Measurements from ENCODE around the gene MTSS2. TPM values are rescaled to one million over a fixed set of nuclear protein-coding genes. Genes with fewer than 3 reads are reported as not detected.
A peak's percentile ranks its signal among the peaks of the same experiment; 100 is the strongest.

Gene MTSS2
- total and polyA plus RNA-seq, 2 of the 4 experiments (the other 2 are of a cell fraction), result 9.1 to 86.2 TPM

DNA sequence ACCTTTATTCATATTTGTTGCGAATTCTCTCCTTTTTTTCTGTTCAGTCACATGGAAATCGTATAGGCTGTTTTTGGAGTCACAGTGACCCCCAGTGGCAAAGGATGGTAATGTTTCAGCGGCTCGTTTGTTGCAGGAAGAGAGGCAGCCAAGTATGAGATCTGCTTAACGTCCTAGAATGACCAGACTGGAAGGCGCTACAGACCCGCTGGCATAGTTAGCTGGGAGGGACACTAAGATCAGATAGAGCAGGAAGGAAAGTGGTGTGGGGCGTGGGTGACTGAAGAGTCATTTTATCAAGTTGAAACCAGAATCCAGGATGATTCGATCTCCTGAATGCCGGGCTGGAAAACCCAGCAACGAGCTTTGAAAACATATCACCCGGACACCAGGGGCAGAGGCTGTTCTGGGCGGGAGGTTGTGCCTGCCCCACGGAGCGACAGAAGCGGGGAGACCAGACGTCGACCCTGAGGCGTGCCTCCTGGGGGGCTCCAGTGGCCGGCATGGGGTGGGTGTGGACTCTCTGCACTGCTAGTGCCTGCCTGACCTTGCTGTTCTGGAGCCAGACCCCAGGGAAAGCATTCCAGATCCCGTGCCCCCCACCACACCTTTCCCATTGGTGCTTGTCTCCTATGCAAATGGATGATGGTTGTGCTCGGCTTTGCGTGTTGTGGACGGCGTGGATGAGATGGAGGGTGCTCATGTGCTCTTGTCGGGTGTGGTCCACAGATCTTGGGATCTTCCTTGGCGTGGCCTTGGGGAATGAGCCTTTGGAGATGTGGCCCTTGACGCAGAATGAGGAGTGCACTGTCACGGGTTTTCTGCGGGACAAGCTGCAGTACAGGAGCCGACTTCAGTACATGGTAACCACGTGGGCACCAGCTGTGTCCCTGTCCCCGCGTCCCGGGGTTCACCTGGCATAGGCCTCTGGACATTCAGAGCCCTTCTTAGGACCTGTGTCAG lies 31.8 kb downstream of the MTSS2 start:
- Histone ChIP-seq H4K91ac (ENCODE audit: insufficient read depth, low read depth, low read length) (no peak overlapping the region), H2BK20ac (ENCODE audit: low read depth, low read length) (peak overlapping the region; percentile 79; the same call in 1 of the 2 replicates), H4K5ac (ENCODE audit: low read depth, low read length) (peak overlapping the region; percentile 31; the same call in 1 of the 2 replicates), H3K4me3 (ENCODE audit: insufficient read depth, low read depth, low read length) (peak overlapping the region; percentile 16; the same call in 1 of the 2 replicates), H3K56ac (ENCODE audit: extremely low read depth, insufficient read depth, low read length) (no peak overlapping the region), H3K4me1 (ENCODE audit: control insufficient read depth, insufficient read depth, low read length) (peaks cover 3% of the 10 kb centered on the region), H3K4ac (ENCODE audit: low read depth, low read length) (peak overlapping the region; percentile 50; the same call in 1 of the 2 replicates), H2AK9ac (replicated peaks; ENCODE audit: low read depth, low read length, poor library complexity) (peak overlapping the region; percentile 89), H3K23ac (ENCODE audit: low read depth, low read length) (peak overlapping the region; percentile 72; the same call in 1 of the 2 replicates), H2AFZ (replicated peaks; ENCODE audit: low read length, poor library complexity) (peak overlapping the region; percentile 94), H3K36me3 (ENCODE audit: control insufficient read depth, insufficient read depth, low read length) (no peaks in the 10 kb centered on the region), H2BK15ac (ENCODE audit: low read depth, low read length) (peak overlapping the region; percentile 6; the same call in 1 of the 3 replicates), H3K4me2 (ENCODE audit: low read depth, low read length) (peak overlapping the region; percentile 91), H3K79me1 (ENCODE audit: low read depth in 1 of 2, low read length in 2 of 2) (no peaks in the 10 kb centered on the region), H3K9ac (ENCODE audit: low read depth, low read length) (peak overlapping the region; percentile 54), H3K27me3 (ENCODE audit: control insufficient read depth, insufficient read depth, low read length) (no peaks in the 10 kb centered on the region), H3K9me1 (ENCODE audit: insufficient read depth, low read length) (no peaks in the 10 kb centered on the region; the same call in 1 of the 2 replicates), H2AK5ac (ENCODE audit: low read depth, low read length) (peak overlapping the region; percentile 82), H4K20me1 (ENCODE audit: insufficient read depth, low read length) (no peaks in the 10 kb centered on the region), H4K8ac (ENCODE audit: low read depth in 2 of 2, low read length in 2 of 2) (peak overlapping the region in 1 of 2 experiments; percentile 87; a peak in 2 of 4 replicates), H2BK120ac (ENCODE audit: low read depth, low read length) (peak overlapping the region; percentile 81), H3K14ac (replicated peaks; ENCODE audit: low read depth, low read length) (peak overlapping the region; percentile 89; the same call in 1 of the 2 replicates), H2BK5ac (ENCODE audit: low read depth, low read length, poor library complexity, severe bottlenecking) (no peak overlapping the region), H3K27ac (ENCODE audit: insufficient read depth, low read length) (no peak overlapping the region), H3K9me3 (ENCODE audit: control insufficient read depth, insufficient read depth, low read length) (no peaks in the 10 kb centered on the region), H3K18ac (ENCODE audit: low read depth, low read length) (peak overlapping the region; percentile 51; the same call in 1 of the 2 replicates)
- intact Hi-C loops (cut with micrococcal nuclease), result loop anchor here (1.0 to 5.0 kb wide), 5 partner anchors 82 to 285 kb away; no protein-coding TSS in a partner anchor
- ATAC-seq (ENCODE audit: low read depth) (peak; percentile 88), DNase-seq (peak; percentile 78)
- TF ChIP-seq RAD21 (IDR thresholded peaks at IDR 0.05; ENCODE audit: low read length) (peak; percentile 98), RFX5 (IDR thresholded peaks at IDR 0.05; ENCODE audit: low read depth, low read length) (no peak), MXI1 (IDR thresholded peaks at IDR 0.05; ENCODE audit: borderline replicate concordance, low read depth, low read length) (no peak), BHLHE40 (IDR thresholded peaks at IDR 0.05; ENCODE audit: low read depth, low read length) (no peak), SMC3 (IDR thresholded peaks at IDR 0.05; ENCODE audit: low read depth, low read length) (peak; percentile 94), NFE2L2 (IDR thresholded peaks at IDR 0.05; ENCODE audit: low read depth, low read length) (0 out of 2 replicates have a peak, but pooled peaks have one; percentile 14), FOS (IDR thresholded peaks at IDR 0.05; ENCODE audit: low read depth, low read length) (no peak)
- TF ChIP-seq, protein P1, sequence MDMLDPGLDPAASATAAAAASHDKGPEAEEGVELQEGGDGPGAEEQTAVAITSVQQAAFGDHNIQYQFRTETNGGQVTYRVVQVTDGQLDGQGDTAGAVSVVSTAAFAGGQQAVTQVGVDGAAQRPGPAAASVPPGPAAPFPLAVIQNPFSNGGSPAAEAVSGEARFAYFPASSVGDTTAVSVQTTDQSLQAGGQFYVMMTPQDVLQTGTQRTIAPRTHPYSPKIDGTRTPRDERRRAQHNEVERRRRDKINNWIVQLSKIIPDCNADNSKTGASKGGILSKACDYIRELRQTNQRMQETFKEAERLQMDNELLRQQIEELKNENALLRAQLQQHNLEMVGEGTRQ (IDR thresholded peaks at IDR 0.05; ENCODE audit: low read depth, low read length), result peak; percentile 66; the same call in 1 of the 2 replicates
- TF ChIP-seq, protein P2, sequence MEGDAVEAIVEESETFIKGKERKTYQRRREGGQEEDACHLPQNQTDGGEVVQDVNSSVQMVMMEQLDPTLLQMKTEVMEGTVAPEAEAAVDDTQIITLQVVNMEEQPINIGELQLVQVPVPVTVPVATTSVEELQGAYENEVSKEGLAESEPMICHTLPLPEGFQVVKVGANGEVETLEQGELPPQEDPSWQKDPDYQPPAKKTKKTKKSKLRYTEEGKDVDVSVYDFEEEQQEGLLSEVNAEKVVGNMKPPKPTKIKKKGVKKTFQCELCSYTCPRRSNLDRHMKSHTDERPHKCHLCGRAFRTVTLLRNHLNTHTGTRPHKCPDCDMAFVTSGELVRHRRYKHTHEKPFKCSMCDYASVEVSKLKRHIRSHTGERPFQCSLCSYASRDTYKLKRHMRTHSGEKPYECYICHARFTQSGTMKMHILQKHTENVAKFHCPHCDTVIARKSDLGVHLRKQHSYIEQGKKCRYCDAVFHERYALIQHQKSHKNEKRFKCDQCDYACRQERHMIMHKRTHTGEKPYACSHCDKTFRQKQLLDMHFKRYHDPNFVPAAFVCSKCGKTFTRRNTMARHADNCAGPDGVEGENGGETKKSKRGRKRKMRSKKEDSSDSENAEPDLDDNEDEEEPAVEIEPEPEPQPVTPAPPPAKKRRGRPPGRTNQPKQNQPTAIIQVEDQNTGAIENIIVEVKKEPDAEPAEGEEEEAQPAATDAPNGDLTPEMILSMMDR (conservative IDR thresholded peaks at IDR 0.05; ENCODE audit: low read depth, low read length), result peak; percentile 97
- dilution Hi-C loops (cut with HindIII; ENCODE audit: low sequenced_read_pairs, unreplicated experiment), result no loop called here
- BruUV-seq (replicated peaks), result no TSS peak
- CTCF ChIA-PET, result interaction anchor here (0.5 to 1.8 kb wide), 10 partner anchors 16 to 331 kb away, joined by 3 to 9 read pairs (median 4); no protein-coding TSS in a partner anchor
- POLR2A ChIA-PET (ENCODE audit: unreplicated experiment), result interaction anchor here (0.7 kb wide), 1 partner anchor 120 kb away, joined by 3 read pairs; no protein-coding TSS in a partner anchor
- in situ Hi-C loops (cut with MboI; ENCODE audit: low sequenced_read_pairs), result loop anchor here (5.0 kb wide), 2 partner anchors 82 to 122 kb away; no protein-coding TSS in a partner anchor
- 56% methylated on average over 23 of the region's 35 CpGs; no CpG with 5 or more reads in 1 of the 2 experiments for WGBS, 2 experiments (ENCODE audit: extremely low coverage in 2 of 2, insufficient read length in 1 of 2)

Measured in IMR-90 (cell line).